Cortex of kidney (tissue), 1 donor: Measurements from ENCODE around the gene LRCH1.

Experiments
- DNase-seq: peaks from one replicate; lab custom pipeline; 2025; lab: John Stamatoyannopoulos, UW

Gene LRCH1

DNA sequence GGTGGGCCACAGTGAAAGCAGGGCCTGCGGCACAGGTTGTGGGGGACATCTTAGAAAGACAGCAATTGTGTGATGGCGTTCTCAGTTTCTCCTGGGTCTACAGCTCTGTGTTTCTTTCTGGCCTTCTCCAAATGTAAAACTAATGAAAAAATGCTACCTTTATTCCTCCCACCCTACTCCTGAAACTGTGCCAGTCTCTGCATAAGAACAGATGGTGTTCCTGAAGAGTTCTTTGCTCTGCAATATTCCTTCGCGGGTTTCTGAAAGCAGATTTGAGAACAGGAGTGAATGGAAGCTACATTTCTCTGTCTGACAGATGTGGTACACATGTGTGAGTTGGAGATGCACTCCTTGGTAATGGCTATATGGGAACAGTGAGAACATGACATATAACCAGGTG lies 18.0 kb upstream of the LRCH1 start:
- no peak for DNase-seq

DNA sequence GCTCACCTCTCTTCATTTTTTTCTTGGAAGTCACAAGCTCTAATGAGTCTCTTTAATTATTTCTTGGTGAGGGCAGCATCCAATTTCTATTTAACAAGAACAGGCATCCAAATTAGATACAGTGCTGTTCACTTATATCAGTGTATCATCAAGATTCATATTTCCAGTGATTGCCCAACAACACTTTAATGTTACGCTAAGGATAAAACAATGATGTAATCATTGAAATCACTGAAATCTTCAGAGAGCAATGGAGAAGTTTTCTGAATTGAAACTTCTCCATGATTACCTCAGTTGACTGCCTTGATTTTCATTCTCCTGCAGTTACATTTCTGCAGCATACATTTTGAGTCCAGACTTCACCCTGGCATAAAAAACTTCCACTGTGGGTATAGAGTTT lies 17.1 kb upstream of the LRCH1 start:
- DNase-seq: no peak

DNA sequence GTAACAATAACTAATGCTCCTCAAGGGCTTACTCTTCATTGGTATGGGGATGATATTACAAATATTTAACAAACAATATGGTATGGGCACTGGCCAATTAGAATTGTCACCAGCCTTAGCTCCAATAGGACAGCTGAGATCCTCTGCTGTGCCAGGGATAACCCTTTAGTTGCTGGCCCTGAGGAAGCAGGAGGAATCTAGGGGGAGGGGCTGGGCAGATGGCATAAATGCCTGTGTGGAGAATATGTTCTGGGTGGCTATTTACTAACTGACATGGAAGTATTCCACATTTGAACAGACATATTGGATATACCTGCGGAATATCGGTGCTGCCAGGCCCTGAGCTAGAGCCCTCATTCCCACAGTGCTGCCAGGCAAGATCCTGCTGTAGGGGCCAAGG lies 16.6 kb upstream of the LRCH1 start:
- no peak for DNase-seq

DNA sequence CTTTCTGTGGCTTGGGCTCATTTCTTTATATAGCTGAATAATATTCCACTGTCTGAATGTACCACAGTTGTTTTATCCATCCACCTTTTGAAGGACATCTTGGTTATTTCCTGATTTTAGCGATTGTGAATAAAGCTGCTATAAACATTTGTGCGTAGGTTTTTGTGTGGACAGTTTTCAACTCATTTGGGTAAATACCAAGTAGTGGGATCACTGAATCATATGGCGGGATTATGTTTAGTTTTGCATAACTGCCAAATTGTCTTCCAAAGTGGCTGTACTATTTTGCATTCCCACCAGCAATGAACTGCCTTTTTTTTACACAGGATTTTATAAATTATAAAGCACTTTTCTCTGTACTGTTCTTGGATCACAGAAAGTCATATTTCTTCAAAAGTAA lies 13.7 kb upstream of the LRCH1 start:
- DNase-seq: no peak

DNA sequence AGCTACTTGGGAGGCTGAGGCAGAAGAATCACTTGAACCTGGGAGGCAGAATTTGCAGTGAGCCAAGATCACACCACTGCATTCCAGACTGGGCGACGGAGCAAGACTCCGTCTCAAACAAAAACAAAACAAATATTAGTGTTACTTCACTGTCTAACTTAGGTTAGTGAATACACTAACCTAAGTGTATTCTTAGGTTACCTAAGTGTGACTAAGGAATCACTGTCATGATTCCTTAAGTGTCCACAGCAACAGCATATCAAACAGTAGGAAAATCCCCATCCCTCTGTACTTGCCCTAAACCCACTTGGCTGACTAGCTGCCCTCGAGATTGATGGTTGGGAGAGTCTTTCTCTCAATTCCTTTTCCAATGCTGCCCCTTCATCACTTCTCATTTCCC lies 11.8 kb upstream of the LRCH1 start:
- no peak for DNase-seq

DNA sequence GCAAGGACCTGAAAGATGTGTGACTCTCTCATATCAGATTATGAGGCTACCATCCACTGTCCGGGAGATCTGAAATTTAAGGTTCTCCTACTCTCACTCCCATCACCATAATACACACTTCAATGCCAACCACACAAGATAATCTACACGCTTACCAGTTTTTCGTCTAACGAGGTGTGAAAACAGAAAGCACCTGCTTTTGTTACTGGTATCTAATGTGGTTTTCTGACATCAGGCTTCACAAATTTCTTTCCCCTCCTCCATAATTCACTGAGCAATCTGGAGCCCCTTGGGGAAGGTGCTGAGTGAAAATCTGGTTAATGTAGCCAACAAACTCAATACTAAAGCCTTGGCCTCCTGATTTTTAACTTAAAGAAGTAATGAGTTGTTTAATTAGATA lies 10.1 kb upstream of the LRCH1 start:
- DNase-seq: no peak

DNA sequence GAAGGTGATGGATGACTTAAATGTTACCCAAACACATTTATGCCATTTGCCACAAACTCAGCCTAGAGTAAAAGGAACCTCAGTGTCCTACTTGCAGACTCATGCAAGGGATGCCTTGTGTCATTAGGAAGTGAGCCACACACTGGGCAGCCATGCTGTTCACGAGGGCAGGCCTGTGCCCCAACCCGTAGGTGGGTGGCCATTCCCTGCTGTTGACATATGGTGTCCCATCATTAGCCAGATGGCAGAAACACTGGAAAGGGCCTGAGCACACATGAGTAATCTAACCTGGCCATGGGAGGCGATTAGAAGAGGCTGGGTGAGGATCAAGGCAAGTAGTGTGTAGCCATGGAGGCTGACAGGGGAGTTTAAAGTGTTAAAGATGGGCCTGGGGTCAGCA lies 9.7 kb upstream of the LRCH1 start:
- DNase-seq: no peak

DNA sequence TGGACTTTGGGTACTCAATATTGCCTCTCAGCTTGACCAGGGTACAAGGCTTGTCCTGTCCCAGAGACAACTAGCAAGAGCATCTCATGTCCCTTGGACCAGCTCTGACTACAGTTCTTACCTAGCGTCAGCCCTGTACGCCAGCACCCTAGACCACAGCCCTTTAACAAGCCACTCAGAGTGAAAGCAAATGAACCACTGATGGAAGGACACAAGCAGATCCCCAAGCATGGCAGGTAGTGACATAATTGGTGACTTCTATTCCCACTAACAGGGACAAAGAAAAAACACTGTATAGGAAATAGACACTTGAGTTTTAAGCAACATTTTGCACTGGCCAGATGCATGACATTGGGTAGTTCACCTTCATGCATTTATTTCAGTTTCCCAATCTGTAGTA lies 8.8 kb upstream of the LRCH1 start:
- no peak for DNase-seq

DNA sequence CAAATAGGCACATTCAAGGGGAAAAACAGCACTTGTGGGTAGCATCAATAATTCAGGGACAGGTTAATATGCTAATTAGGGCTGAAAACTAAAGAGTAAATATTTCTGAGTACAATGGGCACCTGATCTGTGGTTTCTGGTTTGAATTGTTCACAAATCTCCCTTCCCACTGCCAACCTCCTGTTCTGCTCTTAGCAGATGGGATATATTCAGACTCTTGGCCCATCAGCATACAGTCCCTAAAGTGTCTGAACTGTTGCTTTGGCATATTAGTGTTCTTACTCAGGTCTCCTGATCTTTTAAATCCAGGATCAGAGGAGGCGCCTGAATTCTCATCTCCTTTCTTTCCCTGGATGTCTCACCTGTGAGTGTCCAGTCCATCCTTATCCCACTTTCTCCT lies 8.2 kb upstream of the LRCH1 start:
- no peak for DNase-seq

DNA sequence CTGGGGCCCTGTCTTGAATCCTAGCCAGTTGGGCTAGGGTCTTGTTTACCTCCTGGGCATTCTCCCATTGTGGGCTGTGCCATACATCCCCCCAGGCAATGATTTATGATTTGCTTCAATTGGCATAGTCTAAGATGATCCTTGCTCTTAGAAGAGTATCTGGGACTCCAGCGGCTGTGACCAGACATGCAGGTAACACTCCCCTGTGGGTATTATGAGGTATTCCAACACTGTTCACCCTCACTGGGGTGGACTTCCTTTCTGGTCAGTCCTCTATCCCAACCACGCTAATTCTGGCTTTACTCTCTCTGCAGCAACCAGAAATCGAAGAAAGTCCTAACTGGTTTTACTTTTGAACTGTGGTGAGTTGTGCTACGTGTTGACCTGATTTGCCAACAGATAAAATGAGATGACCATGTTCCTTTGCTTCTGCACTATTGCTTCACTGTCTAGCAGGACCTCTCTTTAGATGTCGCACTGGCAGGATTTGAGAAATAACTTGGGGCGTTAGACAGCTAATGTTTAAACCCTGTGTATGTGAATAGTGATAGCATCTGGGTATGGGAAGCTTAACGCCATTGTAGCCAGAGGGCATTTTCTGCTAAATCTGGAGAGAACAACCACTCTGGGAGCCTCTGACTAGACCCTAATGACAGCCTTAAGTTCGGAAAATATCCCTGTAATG lies 6.7 kb upstream of the LRCH1 start:
- DNase-seq: no peak

DNA sequence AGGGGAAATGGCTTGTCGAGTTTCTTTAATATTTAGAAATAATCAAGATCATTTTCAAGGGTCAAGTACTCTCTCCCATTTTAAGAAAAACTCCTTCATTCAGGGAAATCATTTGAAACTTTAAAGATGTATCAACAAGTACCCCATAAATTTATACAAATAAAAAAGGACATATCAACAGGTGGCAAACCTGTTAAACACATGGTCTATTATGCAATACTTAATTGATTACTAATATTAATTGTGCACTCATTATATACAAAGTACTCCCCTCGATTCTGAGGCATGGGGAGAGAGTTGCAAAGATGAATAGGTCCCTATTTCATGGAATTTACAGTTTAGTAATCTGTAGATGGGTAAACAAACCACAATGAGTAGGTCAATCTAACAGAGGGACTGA lies 2.1 kb upstream of the LRCH1 start:
- no peak for DNase-seq

DNA sequence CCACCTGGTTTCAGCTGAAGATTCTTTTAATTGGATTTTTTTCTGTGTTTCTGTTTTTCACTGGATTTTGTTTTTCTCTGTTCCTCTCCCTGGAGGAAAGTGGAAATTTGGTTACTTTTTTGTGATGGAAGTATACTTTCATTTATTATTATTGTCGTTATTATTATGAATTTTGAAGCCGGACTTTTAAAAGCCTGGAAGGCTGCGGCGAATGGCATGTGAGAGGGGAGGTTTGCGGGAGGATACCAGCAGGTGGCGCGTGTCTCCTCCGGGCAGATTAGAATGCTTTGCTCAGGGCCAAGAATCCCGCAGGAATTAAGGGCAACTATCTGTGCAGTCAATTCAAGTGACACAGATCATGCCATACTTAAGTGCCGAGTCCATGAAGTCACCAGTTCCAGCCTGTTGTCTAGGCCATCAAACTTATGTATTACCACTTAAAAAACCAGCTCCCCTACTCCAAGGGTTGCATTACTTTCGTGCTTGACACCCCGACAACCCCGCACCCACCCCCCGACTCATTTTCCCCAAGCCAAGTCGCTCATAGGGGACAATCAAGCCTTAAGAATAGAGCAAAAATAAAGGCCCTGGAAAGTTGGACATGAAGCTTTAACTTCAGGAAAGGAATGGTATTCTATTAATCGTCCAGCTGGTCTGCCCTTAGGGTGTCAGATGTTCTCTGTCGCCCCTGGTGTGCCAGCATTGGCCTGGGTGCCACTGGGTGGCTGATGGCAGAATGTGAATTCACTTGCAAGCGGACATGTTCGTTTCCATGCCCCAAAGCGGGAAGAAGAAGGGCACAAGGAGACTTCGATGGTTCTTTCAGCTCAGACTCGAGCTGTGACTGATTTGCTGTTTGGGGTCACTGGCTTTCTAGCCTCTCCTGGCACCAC lies 1.3 kb upstream of the LRCH1 start:
- no peak for DNase-seq

DNA sequence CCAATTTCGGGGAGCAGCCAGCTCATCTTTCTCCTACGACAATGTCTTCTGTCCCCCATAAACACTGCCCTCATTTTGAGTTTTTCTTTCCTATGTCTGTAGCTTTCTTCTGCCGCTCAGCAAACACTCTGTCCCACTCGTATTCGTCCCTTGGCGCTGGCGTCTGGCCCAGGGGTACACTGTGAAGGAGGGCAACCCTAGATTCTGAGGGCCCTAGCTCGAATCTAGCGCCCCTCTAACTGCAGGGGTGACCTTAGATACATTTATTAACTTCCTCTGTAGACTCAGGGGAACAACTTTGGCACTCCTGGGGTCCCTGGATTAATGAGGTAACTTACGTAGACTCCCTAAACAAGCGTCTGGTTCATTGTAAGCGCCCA lies 677 bp upstream of the LRCH1 start:
- no peak for DNase-seq

DNA sequence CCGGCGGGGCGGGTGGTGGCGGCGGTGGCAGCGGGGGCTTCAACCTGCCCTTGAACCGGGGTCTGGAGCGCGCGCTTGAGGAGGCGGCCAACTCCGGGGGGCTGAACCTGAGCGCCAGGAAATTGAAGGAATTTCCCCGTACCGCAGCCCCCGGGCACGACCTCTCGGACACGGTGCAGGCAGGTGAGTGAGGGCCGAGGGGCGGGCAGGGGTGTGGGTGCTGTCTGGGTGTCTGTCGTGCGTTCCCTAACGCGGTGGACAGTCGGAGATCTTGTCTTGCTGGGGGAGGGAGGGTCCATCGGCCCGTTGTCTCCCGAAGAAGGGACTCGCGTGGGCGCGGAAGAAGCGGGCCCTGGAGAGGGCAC lies 533 bp downstream of the LRCH1 start:
- no peak for DNase-seq

DNA sequence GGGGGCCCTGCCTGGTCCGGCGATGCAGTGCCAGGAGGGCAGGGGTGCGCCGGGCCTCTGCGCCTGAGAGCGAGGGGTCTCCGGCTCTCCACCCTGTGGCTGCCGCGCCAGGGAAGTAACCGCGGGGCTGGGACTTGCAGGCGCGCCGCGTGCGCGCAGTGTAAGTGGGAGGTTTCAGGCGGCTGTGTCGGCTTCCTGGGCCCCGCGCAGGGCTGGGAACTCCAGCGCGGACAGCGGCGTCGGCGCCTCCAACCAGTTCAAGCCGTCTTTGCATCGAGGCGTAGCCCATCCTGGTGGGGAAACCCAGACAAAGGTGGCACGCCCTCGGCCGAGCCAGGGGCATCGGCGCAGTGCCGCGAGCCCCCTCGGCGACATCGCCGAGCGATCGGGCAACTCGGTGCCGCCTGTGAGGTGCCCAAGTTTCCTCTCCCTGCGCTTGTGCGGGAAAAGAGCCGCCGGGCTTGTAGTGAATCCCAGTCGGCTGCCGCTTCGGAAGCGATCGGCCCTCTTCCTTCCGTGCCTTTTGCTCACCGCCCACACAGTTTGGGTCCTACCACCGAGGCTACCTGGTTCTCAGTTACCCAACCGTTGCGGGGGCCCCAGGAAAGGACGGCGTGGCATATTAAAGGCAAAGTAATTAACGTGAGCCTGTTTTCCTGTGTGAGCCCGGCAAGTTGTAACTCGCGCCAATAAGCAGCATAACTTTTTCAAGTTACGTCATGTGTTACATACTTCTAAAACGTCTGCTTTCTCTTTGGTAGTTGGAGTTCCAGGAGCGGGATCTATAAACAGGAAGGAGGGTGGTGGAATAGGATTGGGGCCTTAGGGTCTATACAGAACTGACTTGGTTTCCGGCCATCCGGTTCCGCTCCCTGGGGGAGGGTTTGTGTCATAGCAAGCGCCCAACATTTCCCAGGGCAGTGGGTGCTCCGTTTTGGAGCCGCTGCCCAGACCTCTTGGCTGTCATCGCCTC lies 1.2 kb downstream of the LRCH1 start:
- no peak for DNase-seq

DNA sequence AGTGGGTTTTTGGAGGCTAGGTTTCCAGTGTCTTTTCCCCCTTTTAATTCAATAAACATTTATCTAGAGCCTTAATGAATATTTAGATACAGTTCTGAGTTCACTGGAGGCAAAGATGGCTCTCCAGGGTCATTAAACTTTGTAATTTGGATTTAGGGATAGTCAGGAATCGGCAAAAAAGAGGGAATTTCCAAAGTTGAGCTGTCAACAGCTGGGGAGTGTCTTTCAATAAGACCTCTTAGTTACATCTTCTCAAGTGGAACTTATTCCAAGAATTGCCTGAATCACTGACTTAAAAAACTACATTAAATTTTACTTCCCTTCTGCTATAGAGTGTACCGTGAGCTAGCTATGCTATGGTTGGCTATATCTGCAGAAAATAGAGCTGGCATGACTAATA lies 2.0 kb downstream of the LRCH1 start:
- no peak for DNase-seq

DNA sequence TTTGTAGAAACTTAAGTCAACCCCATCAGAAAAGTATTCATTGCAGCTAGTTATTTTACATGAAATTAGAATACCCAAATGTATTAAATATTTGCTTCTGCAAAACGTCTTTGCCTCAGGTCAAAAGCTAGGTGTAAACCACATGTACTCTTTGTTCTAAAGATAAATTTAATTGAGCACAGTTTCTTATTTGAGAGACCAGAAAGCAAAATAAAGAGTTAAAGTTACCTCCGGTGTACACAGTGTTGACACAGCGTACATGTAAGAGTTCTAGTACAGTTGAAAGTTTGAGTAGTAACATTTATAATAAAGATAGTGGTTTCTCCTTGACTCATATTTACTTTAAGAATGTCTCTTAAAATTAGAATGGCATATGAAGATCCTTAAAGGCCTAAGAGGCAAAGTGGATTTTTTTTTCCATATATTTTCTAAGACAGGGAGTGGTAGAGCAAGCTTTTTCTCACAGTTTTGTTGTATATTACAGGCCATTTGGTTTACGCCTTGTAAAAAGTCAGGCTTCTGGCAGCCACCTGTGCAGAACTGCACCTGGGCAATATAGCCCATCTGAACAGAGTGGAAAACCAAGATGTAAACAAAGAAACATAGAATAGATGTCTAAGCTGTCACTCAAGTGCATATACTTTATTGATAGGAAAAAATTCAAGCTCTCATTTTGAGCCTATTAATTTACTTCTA lies 2.9 kb downstream of the LRCH1 start:
- DNase-seq: no peak

DNA sequence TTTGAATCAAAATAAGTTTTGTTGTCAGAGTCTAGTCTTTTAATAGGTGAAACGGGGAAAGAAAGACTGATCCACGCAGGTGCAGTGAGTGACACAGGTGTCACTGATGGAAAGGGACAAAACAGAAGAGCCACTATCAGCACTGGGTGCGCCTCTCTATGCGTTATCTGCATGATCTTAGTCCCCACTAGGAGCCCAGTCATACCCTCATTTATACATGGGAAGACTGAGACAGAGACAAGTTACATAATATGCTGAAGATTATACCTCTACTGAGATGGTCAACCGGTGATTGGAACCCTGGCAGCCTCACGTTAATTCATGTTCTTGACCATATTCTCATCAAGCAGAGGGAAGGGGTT lies 3.4 kb downstream of the LRCH1 start:
- no peak for DNase-seq

DNA sequence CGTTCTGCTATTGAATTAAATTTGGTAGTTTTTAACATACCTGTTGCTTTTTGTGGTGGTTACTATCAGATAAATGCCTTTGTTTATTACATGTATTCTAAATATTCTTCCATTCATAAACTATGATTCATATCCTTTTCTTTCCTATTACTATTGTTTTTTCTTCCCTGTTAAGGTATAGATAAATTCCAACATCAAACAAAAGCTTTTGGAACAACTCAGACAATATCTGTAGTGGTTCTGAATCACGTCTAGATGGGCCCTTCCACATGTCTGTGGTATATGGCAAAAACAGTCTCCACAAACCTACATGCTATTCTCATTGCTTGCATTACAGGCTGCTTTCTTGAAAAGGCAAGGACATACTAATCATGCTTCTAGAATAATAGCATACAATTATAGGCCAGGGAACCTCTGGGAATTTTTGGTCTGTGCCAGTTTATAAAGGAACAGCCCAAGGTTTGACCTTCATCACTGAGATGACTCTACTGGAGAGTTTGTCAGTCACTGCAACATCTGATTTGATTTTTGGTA lies 6.4 kb downstream of the LRCH1 start:
- no peak for DNase-seq

DNA sequence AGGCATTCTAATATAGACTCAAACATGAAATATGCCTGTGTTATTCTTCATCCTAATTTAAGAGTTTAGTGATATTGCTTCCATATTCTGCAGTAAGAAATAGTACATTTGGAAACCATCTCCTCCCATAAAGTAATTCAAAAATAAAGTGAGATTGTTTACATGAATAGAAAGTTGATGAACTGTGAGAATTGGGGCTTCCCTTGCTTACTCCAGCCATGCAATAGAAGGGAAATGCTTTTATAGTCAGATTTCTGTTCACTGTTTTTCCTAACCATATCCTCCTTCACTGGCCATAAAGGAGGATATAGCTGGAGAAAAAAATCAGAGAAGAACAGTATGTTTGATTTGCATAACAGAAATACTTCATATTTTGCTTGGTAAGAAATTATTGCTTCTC lies 7.8 kb downstream of the LRCH1 start:
- DNase-seq: no peak

DNA sequence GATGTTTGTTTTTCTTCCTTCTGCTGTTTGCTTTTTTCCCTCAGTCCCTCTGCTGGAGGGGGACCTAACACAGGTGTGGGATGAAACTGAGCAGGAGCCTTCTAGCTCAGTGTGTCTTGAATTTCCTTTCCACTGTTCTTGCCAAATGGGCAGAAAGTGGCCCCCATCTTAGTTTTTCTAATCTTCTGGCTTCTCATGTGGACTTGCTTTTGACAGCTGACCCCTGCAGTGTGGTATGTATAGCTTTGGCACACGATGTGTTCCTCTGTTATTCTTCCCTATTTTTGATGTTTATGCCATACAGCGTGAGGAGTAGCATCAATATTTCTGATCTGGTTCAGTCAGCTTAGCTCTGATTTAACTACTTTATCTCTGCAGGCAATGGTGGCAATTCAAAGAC lies 8.3 kb downstream of the LRCH1 start:
- no peak for DNase-seq

DNA sequence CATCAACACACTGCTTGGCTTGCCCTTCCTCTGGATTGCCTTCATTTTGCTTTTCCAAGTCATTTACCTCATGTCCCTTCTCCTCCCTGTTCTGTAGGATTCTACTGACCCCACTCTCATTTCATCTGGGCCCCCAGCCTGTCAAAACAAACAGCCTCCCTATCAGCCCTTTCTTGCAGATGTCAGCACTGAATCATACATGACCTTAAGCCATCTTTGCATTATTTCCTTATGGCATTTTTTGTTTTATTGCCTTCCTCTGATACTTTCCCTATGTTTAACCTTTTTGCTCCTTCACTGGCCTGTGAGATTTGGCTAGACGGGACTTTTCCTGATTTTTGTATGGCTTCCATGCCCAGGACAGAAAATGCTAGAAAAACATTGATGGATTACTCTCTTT lies 8.7 kb downstream of the LRCH1 start:
- DNase-seq: no peak
